Kidney capillary endothelial cell (primary cell): Measurements from ENCODE around the gene VASH2.

Source experiments
- DNase-seq: peaks from one replicate; pipeline ENCODE4 v3.0.0-alpha.2; 2018; ENCODE audit warnings: low spot score

The VASH2 gene

GRCh38 chr1:213035573-213035972 is 85.2 kb downstream of the VASH2 start:
- DNase-seq = no peak
